Right lobe of liver (tissue), 6 donors: Measurements from ENCODE around the gene GGT6. TPM values are rescaled to one million over a fixed set of nuclear protein-coding genes. Genes with fewer than 3 reads are reported as not detected.

Experiments
- ATAC-seq, 4 donors: fragments of 200-7000 bp; cut with Tn5 transposase; one replicate each; pipeline ENCODE4 v1.9.1; 2020; ENCODE audit warnings: mild to moderate bottlenecking in 4 of 4, moderate library complexity in 4 of 4
- DNase-seq, 3 donors: peaks; one replicate each; pipeline ENCODE4 v3.0.0-alpha.2; 2020
- H3K27ac ChIP-seq, 3 donors: fragments of 200-600 bp; one replicate each; pipeline ENCODE4 v1.8.0; 2022
- H3K27me3 ChIP-seq, 2 donors: fragments of 200-600 bp; one replicate each; pipeline ENCODE4 v1.8.0; 2022
- H3K36me3 ChIP-seq, 4 donors: fragments of 200-600 bp; sonication (generic) in 1 of 4; one replicate each; pipeline versions ENCODE4 v1.5.1 to v1.8.0; 2017 to 2022; ENCODE audit warnings: control low read depth in 1 of 4
- H3K4me1 ChIP-seq, 4 donors: fragments of 200-600 bp; sonication (generic) in 1 of 4; one replicate each; pipeline versions ENCODE4 v1.5.1 to v1.8.0; 2017 to 2022; ENCODE audit warnings: control low read depth in 1 of 4
- H3K4me3 ChIP-seq, 3 donors: fragments of 200-600 bp; one replicate each; pipeline ENCODE4 v1.8.0; 2022
- H3K9me3 ChIP-seq, 4 donors: fragments of 200-600 bp; sonication (generic) in 1 of 4; one replicate each; pipeline versions ENCODE4 v1.5.1 to v1.8.0; 2017 to 2022; ENCODE audit warnings: control low read depth in 1 of 4
- CTCF ChIP-seq, 4 donors: fragments of 200-600 bp in 3 of 4; fragments of 450-650 bp in 1 of 4; IDR thresholded peaks; one replicate each; pipeline versions ENCODE4 v1.5.1 to v1.8.0; 2016 to 2022; ENCODE audit warnings: antibody characterized with exemption in 4 of 4, mild to moderate bottlenecking in 2 of 4
- POLR2A ChIP-seq: fragments of 450-650 bp; IDR thresholded peaks from one replicate; pipeline ENCODE4 v1.6.1; 2017; ENCODE audit warnings: antibody characterized with exemption, mild to moderate bottlenecking
- WGBS: methylation state at CpG from one replicate; pipeline ENCODE4 v1.1.6; 2018; ENCODE audit warnings: low coverage, low lambda C conversion rate; ENCODE audit not compliant: insufficient coverage; ENCODE audit errors: missing lambda C conversion rate; 5-methylcytosine and 5-hydroxymethylcytosine counted together
- intact Hi-C, 2 donors: fragments of 100-400 bp; cut with DNase I; formaldehyde crosslinking; loops; one replicate each; pipeline versions ENCODE4 v1.11.2 to v1.14.1; 2022
- total RNA-seq, 6 experiments: library from RNA; depleted of rRNA in 2 of 6; stranded (reverse); fragments of >200 nt in 2 of 6; fragmentation: NEBNext Ultra II Directional in 3 of 6; extraction: Animal tissue kit (Norgen Biotek cat#: 25700) in 3 of 6; gene quantifications; one replicate each; pipeline versions ENCODE4 v1.1.0 to v1.2.4, GENCODE V29; 2016 to 2023
- donor health status: DM: no; HTN: yes; CAD: no.
- donor health status: DM: no; HTN: no; CAD: no.
- donor health status: DM: no; HTN: no; CAD: no.
- donor health status: DM: no; HTN: yes; CAD: no.
- donor health status: DM: no; HTN: yes; CAD: no.

Gene GGT6
- total RNA-seq, 6 experiments from 2014 or later, result 0.09 to 0.92 (median 0.27) TPM

DNA sequence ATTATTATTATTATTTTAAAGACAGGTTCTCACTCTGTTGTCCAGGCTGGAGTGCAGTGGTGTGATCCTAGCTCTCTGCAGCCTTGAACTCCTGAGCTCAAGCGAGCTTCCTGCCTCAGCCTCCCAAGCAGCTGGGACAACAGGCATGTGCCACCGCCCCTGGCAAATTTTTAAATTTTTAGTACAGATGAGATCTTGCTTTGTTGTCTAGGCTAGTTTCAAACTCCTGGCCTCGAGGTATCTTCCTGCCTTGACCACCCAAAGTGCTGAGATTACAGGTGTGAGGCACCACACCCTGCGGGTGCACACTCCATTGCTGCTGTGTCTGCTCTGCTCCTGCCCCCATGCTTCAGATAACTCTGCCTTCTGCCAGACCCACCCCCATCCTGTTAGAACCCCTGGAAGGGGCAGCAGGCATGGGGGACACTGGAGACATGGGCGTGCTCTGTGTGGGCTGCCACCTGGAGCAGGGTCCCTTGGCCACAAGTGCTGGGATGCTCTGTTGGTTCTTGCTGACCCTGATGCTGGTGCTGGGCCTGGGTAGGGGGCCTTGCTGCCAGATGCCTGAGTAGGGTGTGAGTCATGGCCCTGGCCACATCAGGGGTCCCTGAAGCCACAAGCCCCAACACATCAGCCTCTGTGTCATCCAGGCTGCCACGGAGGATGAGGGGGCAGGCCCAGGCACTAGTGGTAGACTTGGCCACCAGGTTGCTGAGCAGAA is 2.6 kb downstream of the GGT6 start:
- 90% methylated on average over 4 of the region's 6 CpGs for WGBS
- DNase-seq, result no peak

DNA sequence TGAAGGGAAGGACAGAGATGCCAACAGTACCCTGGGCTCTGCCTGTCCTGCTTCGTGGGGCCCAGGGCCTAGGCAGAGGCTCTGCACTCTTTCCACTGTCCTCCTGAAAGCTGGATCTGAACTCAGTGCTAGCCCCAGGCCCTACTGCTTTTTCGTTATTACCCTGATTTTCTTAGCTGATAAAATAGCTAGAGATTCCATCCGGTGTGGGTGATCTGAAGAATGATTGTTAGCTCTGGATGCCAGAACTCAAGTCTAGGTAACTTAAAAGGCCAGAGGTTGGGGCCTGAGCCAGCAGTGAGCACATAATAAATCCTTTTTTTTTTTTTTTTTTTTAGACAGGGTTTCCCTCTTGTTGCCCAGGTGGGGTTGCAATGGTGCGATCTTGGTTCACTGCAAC is 3.4 kb downstream of the GGT6 start:
- TF ChIP-seq POLR2A, result no peak
- DNase-seq, result no peak
- H3K27ac ChIP-seq, result no peak overlapping the region
- no peak overlapping the region for H3K4me3 ChIP-seq
- WGBS, result 61% methylated on average over 3 of the region's 4 CpGs
- peaks cover 0 to 14% (median 3%) of the 10 kb centered on the region in 4 donors for H3K36me3 ChIP-seq
- intact Hi-C loops, result no loop called here
- H3K4me1 ChIP-seq, result peaks cover 0 to 9% (median 4%) of the 10 kb centered on the region in 4 donors
- ATAC-seq, result no peak
- H3K27me3 ChIP-seq, result no peaks in the 10 kb centered on the region
- H3K9me3 ChIP-seq, result no peaks in the 10 kb centered on the region

More for the DNA sequence above, 2.6 kb downstream of the GGT6 start:
- Histone ChIP-seq H3K27ac (no peak overlapping the region), H3K9me3 (no peaks in the 10 kb centered on the region), H3K4me1 (peaks cover 0 to 9% (median 4%) of the 10 kb centered on the region in 4 donors), H3K4me3 (no peak overlapping the region), H3K36me3 (peaks cover 0 to 9% (median 0%) of the 10 kb centered on the region in 4 donors), H3K27me3 (no peaks in the 10 kb centered on the region)
- ATAC-seq, result no peak
- intact Hi-C loops, result no loop called here
- TF ChIP-seq POLR2A (no peak), CTCF (IDR thresholded peaks at IDR 0.05) (no peak)

- peaks cover 0 to 9% (median 4%) of the 10 kb centered on the region in 4 donors for H3K4me1 ChIP-seq
- peaks cover 0 to 23% (median 6%) of the 10 kb centered on the region in 4 donors for H3K36me3 ChIP-seq
- no peaks in the 10 kb centered on the region for H3K9me3 ChIP-seq
- no peaks in the 10 kb centered on the region for H3K27me3 ChIP-seq
- TF ChIP-seq POLR2A (no peak), CTCF (IDR thresholded peaks at IDR 0.05) (no peak)
- ATAC-seq (no peak), DNase-seq (no peak)
- H3K4me3 ChIP-seq, result peak overlapping the region; percentile 80 to 96 (median 93)
- 70% methylated on average over 11 of the region's 17 CpGs for WGBS
- peak overlapping the region; percentile 56 to 63 (median 58) for H3K27ac ChIP-seq
- intact Hi-C loops, result no loop called here
These were observed 4.3 kb downstream of the GGT6 start for GRCh38 chr17:4555873-4556759.

DNA sequence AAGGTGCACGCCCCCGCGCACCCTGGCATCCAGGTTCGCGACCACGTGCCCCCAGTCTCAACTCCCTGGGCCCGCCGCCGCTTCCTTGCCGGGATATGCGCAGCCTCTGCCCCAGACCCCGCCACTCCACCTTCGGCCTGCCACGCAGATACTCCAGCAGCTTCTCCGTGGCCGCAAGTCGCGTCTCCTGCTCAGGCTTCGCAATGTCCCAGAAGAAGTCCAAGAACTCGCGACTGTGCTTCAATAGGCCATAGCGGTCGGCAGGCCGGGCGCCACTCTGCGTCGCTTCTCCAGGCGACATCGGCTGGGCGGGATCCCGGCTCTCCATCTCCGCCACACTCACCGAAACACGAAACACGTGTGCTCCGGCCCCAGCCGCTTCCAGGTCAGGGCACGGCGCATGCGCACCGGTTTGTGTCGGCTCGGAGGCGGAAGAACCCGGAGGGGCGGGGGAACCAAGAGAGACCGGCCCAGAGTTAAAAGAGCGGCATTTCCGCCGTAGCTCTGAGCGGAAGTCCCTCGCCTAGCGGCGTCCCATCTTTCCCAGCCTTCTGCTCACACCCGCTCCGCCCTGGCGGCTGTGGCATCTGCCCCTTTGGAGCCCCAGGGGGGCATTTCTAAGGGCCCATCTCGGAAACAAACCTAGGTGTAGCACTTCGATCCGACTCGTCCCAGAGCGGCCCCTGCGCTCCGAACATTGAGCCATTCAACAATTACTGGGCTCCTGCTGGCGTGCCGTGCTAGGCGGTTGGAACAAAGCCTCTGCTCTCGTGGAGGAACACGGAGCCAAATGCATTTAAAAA is 5.2 kb downstream of the GGT6 start, which contains the start of gene MYBBP1A:
Gene MYBBP1A (minus strand): TSS at position 388 of the 803 bp plus-strand sequence. CDS start 60 bp downstream, at position 328.
- peaks cover 0 to 9% (median 4%) of the 10 kb centered on the region in 4 donors for H3K4me1 ChIP-seq
- ATAC-seq (peak; percentile 91 to 97 (median 95)), DNase-seq (peak; percentile 98 to 99 (median 98))
- H3K36me3 ChIP-seq, result peaks cover 0 to 29% (median 8%) of the 10 kb centered on the region in 4 donors
- H3K4me3 ChIP-seq, result peak within 1 kb of the TSS; percentile 80 to 96 (median 93)
- under 1% methylated on average over 23 of the region's 69 CpGs for WGBS
- TF ChIP-seq POLR2A (peak; percentile 89), CTCF (IDR thresholded peaks at IDR 0.05) (peak in 1 of 4 donors; percentile 6)
- H3K27me3 ChIP-seq, result no peaks in the 10 kb centered on the region
- peak within 1 kb of the TSS; percentile 56 to 63 (median 58) for H3K27ac ChIP-seq
- intact Hi-C loops, result no loop called here
- no peaks in the 10 kb centered on the region for H3K9me3 ChIP-seq
